IMR-90 (cell line): ENCODE data around the gene NDUFV2. TPM values are rescaled to one million over a fixed set of nuclear protein-coding genes. Genes with fewer than 3 reads are reported as not detected.

ENCODE experiments used
- ATAC-seq: fragments of 200-7000 bp; cut with Tn5 transposase; 2 replicates; pipeline ENCODE4 v1.9.1; 2020; ENCODE audit warnings: low read depth, mild to moderate bottlenecking, moderate library complexity
- BruUV-seq: library from RNA; stranded (reverse); fragments of 400-500 nt; replicated peaks from 2 replicates; lab custom pipeline; 2021; lab: Mats Ljungman, UMichigan
- CTCF ChIA-PET: fragments of 300-600 bp; formaldehyde crosslinking; extraction: SDS; loops from one replicate; lab custom pipeline; 2021; ENCODE audit warnings: antibody characterized with exemption; lab: Yijun Ruan, JAX
- POLR2A ChIA-PET: fragments of 300-600 bp; sonication (Branson Sonifier 250); formaldehyde crosslinking; loops from one replicate; lab custom pipeline; 2022; ENCODE audit warnings: antibody characterized with exemption; ENCODE audit not compliant: unreplicated experiment; lab: Charles Lee
- DNase-seq: peaks from one replicate; pipeline ENCODE4 v3.0.0; 2013
- H2AFZ ChIP-seq: replicated peaks from 2 replicates; pipeline ENCODE3; 2013; ENCODE audit warnings: low read length, mild to moderate bottlenecking; ENCODE audit not compliant: poor library complexity
- H2AK5ac ChIP-seq: 2 replicates; pipeline ENCODE4 v1.6.1; 2013; ENCODE audit warnings: low read depth, low read length, inconsistent platforms
- H2AK9ac ChIP-seq: replicated peaks from 2 replicates; pipeline ENCODE3; 2013; ENCODE audit warnings: mild to moderate bottlenecking, low read depth, low read length, moderate library complexity; ENCODE audit not compliant: poor library complexity
- H2BK120ac ChIP-seq: 2 replicates; pipeline ENCODE4 v1.6.1; 2013; ENCODE audit warnings: low read depth, low read length, inconsistent platforms
- H2BK15ac ChIP-seq: 3 replicates; pipeline ENCODE4 v1.6.1; 2013; ENCODE audit warnings: low read depth, low read length, inconsistent platforms
- H2BK20ac ChIP-seq: 2 replicates; pipeline ENCODE4 v1.6.1; 2013; ENCODE audit warnings: low read depth, mild to moderate bottlenecking, inconsistent platforms, low read length, moderate library complexity
- H2BK5ac ChIP-seq: 2 replicates; pipeline ENCODE4 v1.6.1; 2013; ENCODE audit warnings: mild to moderate bottlenecking, low read depth, low read length, inconsistent platforms; ENCODE audit not compliant: poor library complexity, severe bottlenecking
- H3K14ac ChIP-seq: replicated peaks from 2 replicates; pipeline ENCODE4 v1.6.1; 2013; ENCODE audit warnings: low read depth, low read length, inconsistent platforms
- H3K18ac ChIP-seq: 2 replicates; pipeline ENCODE4 v1.6.1; 2013; ENCODE audit warnings: low read depth, low read length, control low read depth
- H3K23ac ChIP-seq: 2 replicates; pipeline ENCODE4 v1.6.1; 2013; ENCODE audit warnings: low read depth, low read length, inconsistent platforms
- H3K27ac ChIP-seq: 2 replicates; pipeline ENCODE4 v1.5.1; 2013; ENCODE audit warnings: mild to moderate bottlenecking, control low read depth, low read length; ENCODE audit not compliant: insufficient read depth
- H3K27me3 ChIP-seq: 2 replicates; pipeline ENCODE4 v1.6.1; 2013; ENCODE audit warnings: low read length; ENCODE audit not compliant: control insufficient read depth, insufficient read depth
- H3K36me3 ChIP-seq: 2 replicates; pipeline ENCODE4 v1.6.1; 2013; ENCODE audit warnings: low read length, mixed read lengths; ENCODE audit not compliant: control insufficient read depth, insufficient read depth
- H3K4ac ChIP-seq: 2 replicates; pipeline ENCODE4 v1.6.1; 2013; ENCODE audit warnings: low read depth, low read length, inconsistent platforms
- H3K4me1 ChIP-seq: 2 replicates; pipeline ENCODE4 v1.6.1; 2013; ENCODE audit warnings: low read length, mixed read lengths; ENCODE audit not compliant: control insufficient read depth, insufficient read depth
- H3K4me2 ChIP-seq: 2 replicates; pipeline ENCODE4 v1.6.1; 2013; ENCODE audit warnings: low read depth, mild to moderate bottlenecking, control low read depth, low read length, moderate library complexity
- H3K4me3 ChIP-seq: 2 replicates; pipeline ENCODE4 v1.5.1; 2013; ENCODE audit warnings: low read depth, mild to moderate bottlenecking, control low read depth, low read length, moderate library complexity; ENCODE audit not compliant: insufficient read depth
- H3K56ac ChIP-seq: 2 replicates; pipeline ENCODE4 v1.6.1; 2013; ENCODE audit warnings: low read length, inconsistent platforms; ENCODE audit not compliant: insufficient read depth; ENCODE audit errors: extremely low read depth
- H3K79me1 ChIP-seq, 2 experiments: 2 replicates each; pipeline ENCODE4 v1.6.1; 2013; ENCODE audit warnings: low read length in 2 of 2, inconsistent platforms in 1 of 2, low read depth in 1 of 2
- H3K9ac ChIP-seq: 2 replicates; pipeline ENCODE4 v1.6.1; 2013; ENCODE audit warnings: low read depth, low read length, control low read depth
- H3K9me1 ChIP-seq: 2 replicates; pipeline ENCODE4 v1.6.1; 2013; ENCODE audit warnings: low read length, inconsistent platforms; ENCODE audit not compliant: insufficient read depth
- H3K9me3 ChIP-seq: 2 replicates; pipeline ENCODE4 v1.6.1; 2013; ENCODE audit warnings: low read length; ENCODE audit not compliant: control insufficient read depth, insufficient read depth
- H4K20me1 ChIP-seq: 2 replicates; pipeline ENCODE4 v1.6.1; 2013; ENCODE audit warnings: low read length, inconsistent platforms; ENCODE audit not compliant: insufficient read depth
- H4K5ac ChIP-seq: 2 replicates; pipeline ENCODE4 v1.6.1; 2013; ENCODE audit warnings: mild to moderate bottlenecking, low read depth, low read length, control low read depth
- H4K8ac ChIP-seq, 2 experiments: 2 replicates each; pipeline ENCODE4 v1.6.1; 2013; ENCODE audit warnings: low read depth in 2 of 2, low read length in 2 of 2, control low read depth in 1 of 2, inconsistent platforms in 1 of 2
- H4K91ac ChIP-seq: 2 replicates; pipeline ENCODE4 v1.6.1; 2013; ENCODE audit warnings: low read depth, low read length, inconsistent platforms; ENCODE audit not compliant: insufficient read depth
- BHLHE40 ChIP-seq: fragments of 150-350 bp; IDR thresholded peaks from 2 replicates; pipeline ENCODE4 v1.6.1; 2016; ENCODE audit warnings: mild to moderate bottlenecking, low read depth, low read length
- CEBPB ChIP-seq: IDR thresholded peaks from 2 replicates; pipeline ENCODE4 v1.6.1; 2012; ENCODE audit warnings: low read depth, low read length, improper control_type of control experiment
- CHD1 ChIP-seq: IDR thresholded peaks from 2 replicates; pipeline ENCODE4 v1.6.1; 2012; ENCODE audit warnings: low read depth, low read length, improper control_type of control experiment
- CTCF ChIP-seq: conservative IDR thresholded peaks from 2 replicates; pipeline ENCODE4 v1.5.1; 2012; ENCODE audit warnings: mild to moderate bottlenecking, low read depth, low read length, improper control_type of control experiment
- ELK1 ChIP-seq: fragments of 150-350 bp; IDR thresholded peaks from 2 replicates; pipeline ENCODE4 v1.6.1; 2016; ENCODE audit warnings: low read depth, mild to moderate bottlenecking, low read length, moderate library complexity, borderline replicate concordance
- FOS ChIP-seq: fragments of 150-350 bp; IDR thresholded peaks from 2 replicates; pipeline ENCODE4 v1.6.1; 2016; ENCODE audit warnings: low read depth, low read length
- MAFK ChIP-seq: IDR thresholded peaks from 2 replicates; pipeline ENCODE4 v1.6.1; 2012; ENCODE audit warnings: low read depth, low read length, improper control_type of control experiment
- NFE2L2 ChIP-seq: fragments of 150-350 bp; IDR thresholded peaks from 2 replicates; pipeline ENCODE4 v1.6.1; 2016; ENCODE audit warnings: low read depth, mild to moderate bottlenecking, low read length
- POLR2A ChIP-seq: IDR thresholded peaks from 2 replicates; pipeline ENCODE4 v1.6.1; 2012; ENCODE audit warnings: mild to moderate bottlenecking, low read depth, low read length
- RCOR1 ChIP-seq: IDR thresholded peaks from 2 replicates; pipeline ENCODE4 v1.6.1; 2012; ENCODE audit warnings: mild to moderate bottlenecking, low read length, improper control_type of control experiment; ENCODE audit not compliant: insufficient replicate concordance
- SMC3 ChIP-seq: fragments of 150-350 bp; IDR thresholded peaks from 2 replicates; pipeline ENCODE4 v1.6.1; 2016; ENCODE audit warnings: low read depth, mild to moderate bottlenecking, antibody characterized with exemption, low read length, moderate library complexity
- USF2 ChIP-seq: fragments of 150-350 bp; IDR thresholded peaks from 2 replicates; pipeline ENCODE4 v1.6.1; 2017; ENCODE audit warnings: mild to moderate bottlenecking, antibody characterized with exemption, low read length, low read depth
- WGBS, 2 experiments: methylation state at CpG; one replicate each; pipeline versions ENCODE4 v1.1.5 to v1.1.7; 2013; ENCODE audit warnings: missing lambda C conversion rate in 2 of 2; ENCODE audit not compliant: insufficient read length in 1 of 2; ENCODE audit errors: extremely low coverage in 2 of 2; 5-methylcytosine and 5-hydroxymethylcytosine counted together
- dilution Hi-C: fragments of 300-500 bp; cut with HindIII; formaldehyde crosslinking; loops from one replicate; pipeline ENCODE4 v1.14.3; 2018; ENCODE audit warnings: low sequenced_read_pairs; ENCODE audit not compliant: unreplicated experiment
- in situ Hi-C: fragments of 300-500 bp; cut with MboI; formaldehyde crosslinking; loops from 3 replicates; pipeline ENCODE4 v1.14.3; 2019; ENCODE audit warnings: low sequenced_read_pairs, inconsistent platforms, mixed read lengths
- intact Hi-C: fragments of 100-400 bp; cut with micrococcal nuclease; formaldehyde crosslinking; loops from 2 replicates; pipeline ENCODE4 v1.10.0; 2022
- polyA plus RNA-seq, 3 experiments: library from polyadenylated mRNA; depleted of rRNA; stranded (reverse); fragments of >200 nt; gene quantifications; 2 replicates each; pipeline ENCODE4 v1.2.3, GENCODE V29; 2012; ENCODE audit warnings: low replicate concordance in 1 of 3
- total RNA-seq: library from RNA; depleted of rRNA; stranded (reverse); fragments of >200 nt; gene quantifications from 2 replicates; pipeline ENCODE4 v1.2.3, GENCODE V29; 2012

The NDUFV2 gene
- total and polyA plus RNA-seq, 2 of the 4 experiments (the other 2 are of a cell fraction) = 106 to 126 TPM

- no TSS peak for BruUV-seq
- Histone ChIP-seq H2AK9ac (no peak overlapping the region), H2AFZ (no peak overlapping the region), H2BK20ac (no peak overlapping the region), H4K5ac (no peak overlapping the region), H3K56ac (no peak overlapping the region), H3K4me3 (no peak overlapping the region), H3K9me1 (peaks cover 6% of the 10 kb centered on the region), H3K4ac (no peak overlapping the region), H2BK120ac (no peak overlapping the region), H4K91ac (no peak overlapping the region), H4K8ac (no peak overlapping the region), H2BK15ac (no peak overlapping the region), H3K36me3 (no peaks in the 10 kb centered on the region; the same call in 1 of the 2 replicates), H3K27me3 (no peaks in the 10 kb centered on the region), H3K9ac (no peak overlapping the region), H2BK5ac (no peak overlapping the region), H3K79me1 (peaks cover 7 to 54% of the 10 kb centered on the region in 2 experiments), H3K18ac (no peak overlapping the region), H3K9me3 (no peaks in the 10 kb centered on the region), H3K23ac (no peak overlapping the region), H3K4me1 (peaks cover 7% of the 10 kb centered on the region), H4K20me1 (peaks cover 64% of the 10 kb centered on the region; the same call in 1 of the 2 replicates), H3K4me2 (no peak overlapping the region), H3K14ac (no peak overlapping the region), H3K27ac (no peak overlapping the region), H2AK5ac (no peak overlapping the region)
- CTCF ChIA-PET = interaction anchor here (1.0 to 1.4 kb wide), 3 partner anchors 9 to 75 kb away, joined by 3 to 7 read pairs (median 5); no protein-coding TSS in a partner anchor
- ATAC-seq = no peak
- TF ChIP-seq MAFK = no peak
- no peak for TF ChIP-seq POLR2A
- TF ChIP-seq RCOR1 = no peak
- no peak for TF ChIP-seq USF2
- TF ChIP-seq FOS = no peak
- no peak for TF ChIP-seq CHD1
- TF ChIP-seq NFE2L2 = no peak
- no peak for TF ChIP-seq ELK1
- no peak for TF ChIP-seq CEBPB
- no peak for TF ChIP-seq SMC3
- no peak for TF ChIP-seq CTCF
- no peak for TF ChIP-seq BHLHE40
- POLR2A ChIA-PET = no interaction called here
- no peak for DNase-seq
- in situ Hi-C loops (no loop called here), intact Hi-C loops (loop anchor here (1.0 to 10.0 kb wide), 3 partner anchors 75 to 496 kb away; no protein-coding TSS in a partner anchor), dilution Hi-C loops (no loop called here)
- no CpG with 5 or more reads among the region's 1 CpG for WGBS, 2 experiments
These were observed 45.7 kb downstream of the NDUFV2 start for GRCh38 chr18:9148203-9148552.
